GM18498 (cell line): ENCODE data around the gene UBE2B.

Source experiments
- ATAC-seq: cut with Tn5 transposase; IDR thresholded peaks from one replicate; pipeline ENCODE4 v1.9.1; 2021; ENCODE audit warnings: mild to moderate bottlenecking, moderate library complexity; ENCODE audit not compliant: unreplicated experiment

The UBE2B gene

DNA sequence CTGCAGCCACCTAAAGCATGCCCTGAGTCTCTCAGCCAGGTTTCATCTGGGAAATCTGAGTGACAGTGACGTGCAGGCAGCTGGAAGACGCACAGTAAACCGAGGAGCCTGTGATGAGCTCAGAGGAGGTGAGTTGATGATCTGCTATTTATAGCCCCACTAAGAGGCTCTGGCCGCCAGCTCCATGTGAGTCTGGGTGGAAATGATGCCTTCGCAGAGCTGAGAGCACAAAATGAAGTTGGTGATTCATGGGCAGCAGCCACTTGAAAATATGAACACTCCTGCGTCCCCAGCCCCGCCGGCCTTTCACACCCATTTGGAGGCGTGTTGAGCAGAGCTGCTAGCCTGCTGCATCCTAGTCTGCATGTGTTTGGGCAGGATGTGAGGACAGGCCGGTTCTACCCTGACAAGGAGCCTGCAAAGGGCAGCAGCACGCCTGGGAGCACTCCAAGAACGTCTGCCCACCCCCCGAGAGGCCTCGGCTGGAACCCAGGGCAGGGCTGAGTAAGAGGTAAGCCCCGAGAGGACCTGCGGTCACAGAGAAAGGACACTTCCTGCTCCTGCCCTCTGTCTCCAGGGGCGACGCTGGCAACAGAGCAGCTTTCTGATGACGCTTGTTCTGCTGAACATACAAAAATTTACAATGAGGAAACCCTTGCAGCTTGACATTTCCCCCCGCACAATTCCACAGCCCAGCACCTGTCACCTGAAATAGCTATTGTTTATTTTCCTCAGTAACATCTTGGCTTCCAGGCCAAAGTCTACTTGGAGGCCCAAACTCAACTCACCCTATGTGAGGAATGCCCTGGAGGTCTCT is 65.4 kb downstream of the UBE2B start:
- peak; percentile 79 for ATAC-seq

DNA sequence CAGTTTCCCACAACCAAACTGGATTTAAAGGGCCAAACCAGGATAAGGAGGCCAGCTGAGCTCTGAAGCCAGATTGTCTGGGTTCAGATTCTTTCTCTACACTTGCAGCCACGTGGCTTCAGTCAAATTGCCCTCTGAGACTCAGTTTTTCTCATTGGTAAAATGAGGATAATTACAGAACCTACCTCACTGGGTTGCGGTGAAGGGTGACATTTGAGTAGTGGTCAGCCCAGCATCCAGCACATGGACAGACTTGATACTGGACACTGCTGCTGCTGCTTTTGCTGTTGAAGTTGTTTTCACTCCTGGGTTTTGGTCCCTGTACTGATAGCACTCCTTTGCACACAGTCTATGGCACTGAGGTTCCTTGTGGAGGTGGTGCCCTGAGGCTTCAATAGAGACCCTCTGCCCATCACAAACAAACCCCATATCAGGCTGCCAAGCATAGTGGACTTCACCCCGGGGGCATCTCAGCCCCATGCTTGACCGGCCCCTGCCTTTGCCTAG is 66.0 kb downstream of the UBE2B start:
- peak; percentile 18 for ATAC-seq

DNA sequence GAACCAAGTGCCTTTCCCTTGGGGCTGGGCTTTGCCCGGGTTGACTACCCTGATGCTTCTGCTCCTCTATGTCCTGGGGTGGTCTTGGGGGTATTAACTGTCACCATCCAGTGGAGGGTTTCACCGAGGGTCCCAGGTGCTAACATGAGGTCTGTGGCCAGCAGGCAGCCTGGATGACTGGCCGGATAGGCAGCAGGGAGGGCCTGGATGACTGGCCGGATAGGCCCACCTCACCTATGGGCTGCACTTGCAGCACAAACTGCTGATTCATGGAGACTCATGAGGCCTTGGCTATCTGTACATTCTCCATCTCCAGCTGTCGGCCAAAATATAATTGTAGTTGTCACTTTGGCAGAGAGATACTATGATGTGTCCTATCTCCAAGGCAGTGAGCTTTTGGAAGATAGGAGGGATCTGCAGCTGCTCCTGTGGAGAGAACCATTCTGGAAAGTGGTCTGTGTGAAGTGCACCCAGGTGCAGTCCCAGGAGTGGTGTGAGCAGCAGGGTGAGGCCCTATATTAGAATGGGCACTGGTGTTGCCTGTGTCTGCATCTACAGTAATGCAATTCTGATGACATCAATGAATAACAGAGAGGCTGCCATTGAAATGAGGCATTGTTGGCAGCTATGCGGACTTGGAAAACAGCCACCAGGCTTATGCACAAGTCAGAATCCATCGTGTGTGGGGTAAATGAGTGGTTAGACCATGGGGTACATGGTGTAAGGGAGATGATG is 66.6 kb downstream of the UBE2B start:
- ATAC-seq: no peak

DNA sequence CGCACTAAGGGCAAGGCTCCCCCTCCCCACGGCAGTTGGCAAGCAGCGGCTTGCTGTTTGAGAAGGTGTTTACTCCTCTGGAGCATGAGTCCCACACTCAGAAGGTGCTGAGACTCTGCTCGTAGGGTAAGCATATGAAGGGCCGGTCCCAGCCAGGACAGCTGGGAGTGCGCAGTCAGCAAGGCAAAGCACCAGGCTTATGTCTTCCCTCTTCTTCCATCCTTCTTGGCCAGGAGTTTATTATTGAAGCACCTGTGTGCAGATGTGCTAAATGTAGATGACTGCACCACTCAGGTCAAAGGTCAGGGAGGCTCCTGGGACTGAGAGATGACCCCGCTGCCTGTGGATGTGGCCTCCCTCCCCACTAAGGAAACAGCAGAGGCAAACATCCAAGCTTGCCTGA is 67.4 kb downstream of the UBE2B start:
- no peak for ATAC-seq

DNA sequence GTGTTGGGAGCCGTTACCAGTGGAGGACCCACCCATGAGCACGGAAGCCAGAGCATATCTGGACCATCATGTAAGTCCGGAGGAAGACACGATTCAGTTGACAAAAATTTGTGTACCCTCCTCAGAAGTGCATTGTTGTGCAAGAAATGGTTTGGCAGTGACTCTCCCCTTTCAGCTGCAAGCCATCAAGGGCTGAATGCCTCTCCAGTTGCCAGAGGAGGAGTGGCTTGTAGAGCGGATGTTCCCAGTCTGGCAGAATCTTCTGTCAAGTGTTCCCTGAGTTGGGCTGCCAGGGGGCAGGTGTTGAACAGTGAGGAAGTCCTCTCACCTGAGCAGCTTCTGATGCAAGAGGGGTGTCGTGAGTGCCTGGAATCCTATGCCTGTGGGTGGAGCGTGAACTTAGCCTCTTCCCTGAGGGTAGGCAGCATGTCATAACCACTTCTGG is 67.9 kb downstream of the UBE2B start:
- no peak for ATAC-seq

DNA sequence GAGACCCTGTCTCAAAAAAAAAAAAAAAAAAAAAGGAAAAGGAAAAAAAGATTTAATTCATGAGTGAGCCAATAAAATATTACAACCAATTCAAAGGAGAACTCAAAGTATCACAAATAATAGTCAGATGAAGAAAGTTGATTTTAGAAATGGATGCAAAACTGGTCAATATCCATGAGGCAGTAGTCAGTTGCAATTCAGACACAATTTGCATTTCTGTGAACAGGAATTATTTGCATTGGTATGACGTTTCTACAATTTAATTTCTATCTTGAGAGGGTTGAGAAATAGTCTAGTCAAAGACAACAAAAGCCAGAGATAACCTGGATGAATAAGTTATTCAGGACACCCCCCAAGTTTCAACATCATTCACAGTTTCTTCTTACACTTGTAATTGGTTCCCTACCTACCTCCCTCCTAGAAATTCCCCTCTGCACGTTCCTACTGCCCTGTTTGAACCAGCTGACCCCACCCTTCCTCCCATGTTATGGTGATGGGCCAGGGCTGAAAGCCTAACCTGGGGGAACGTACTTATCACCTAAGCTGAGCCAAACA is 68.9 kb downstream of the UBE2B start:
- no peak for ATAC-seq
